Fibroblast of pulmonary artery (primary cell): Measurements from ENCODE around the gene REXO1.
"Not testable (repeated sequence)": the region's sequence is repeated elsewhere in the genome, so short reads cannot be mapped to it uniquely, and the experiment has no call there.

Experiments used
- DNase-seq: peaks from one replicate; pipeline ENCODE4 v3.0.0-alpha.2; 2010; ENCODE audit warnings: low read depth
- H3K4me3 ChIP-seq: replicated peaks from 2 replicates; pipeline ENCODE4 v1.5.1; 2011; ENCODE audit warnings: low read depth, mild to moderate bottlenecking, control low read depth, low read length, moderate library complexity
- TF ChIP-seq, protein P1 (sequence below): IDR thresholded peaks from 2 replicates; pipeline ENCODE4 v1.5.1; 2011; ENCODE audit warnings: mild to moderate bottlenecking, control low read depth, low read length, inconsistent platforms; ENCODE audit errors: missing control alignments

Gene REXO1

DNA sequence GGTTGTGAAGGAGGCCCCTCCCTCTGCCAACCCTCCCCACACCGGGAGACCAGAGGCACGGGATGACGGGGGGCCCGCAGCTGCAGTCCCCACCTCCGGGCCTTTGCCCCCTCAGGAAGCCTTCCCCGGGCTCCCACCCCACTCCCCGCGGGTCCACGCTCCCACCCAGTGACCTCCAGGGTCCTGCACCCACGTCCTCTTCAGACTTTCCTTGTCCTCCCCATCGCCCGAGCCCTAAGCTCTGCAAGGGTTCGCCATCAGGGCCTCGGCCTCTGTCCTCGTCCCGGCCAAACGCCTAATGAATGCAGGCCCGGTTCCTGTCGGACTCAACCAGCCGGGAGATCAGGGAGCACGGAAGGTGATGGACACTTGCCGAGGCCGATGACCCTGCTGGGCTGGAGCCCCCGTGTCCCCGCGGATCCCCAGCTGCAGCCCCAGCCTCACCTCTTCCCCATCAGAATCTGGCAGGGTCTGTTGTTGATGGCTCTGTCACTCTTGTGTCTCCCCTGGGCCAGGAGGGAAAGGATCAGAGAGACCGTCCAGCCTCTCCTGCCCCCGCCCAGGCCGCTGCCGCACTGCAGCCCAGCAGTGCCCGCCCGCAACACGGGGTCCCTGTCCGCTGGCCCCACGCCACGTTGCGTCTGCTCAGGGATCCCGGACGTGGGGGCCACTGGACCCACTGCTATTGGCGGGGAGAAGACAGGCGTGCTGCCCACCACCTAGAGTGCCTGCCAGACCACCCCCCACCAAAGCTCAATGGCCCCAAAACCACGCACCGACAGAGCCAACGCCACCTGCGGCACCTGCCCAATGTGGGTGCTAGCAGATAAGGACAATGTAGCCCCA lies 41.9 kb downstream of the REXO1 start:
- TF ChIP-seq, protein P1, sequence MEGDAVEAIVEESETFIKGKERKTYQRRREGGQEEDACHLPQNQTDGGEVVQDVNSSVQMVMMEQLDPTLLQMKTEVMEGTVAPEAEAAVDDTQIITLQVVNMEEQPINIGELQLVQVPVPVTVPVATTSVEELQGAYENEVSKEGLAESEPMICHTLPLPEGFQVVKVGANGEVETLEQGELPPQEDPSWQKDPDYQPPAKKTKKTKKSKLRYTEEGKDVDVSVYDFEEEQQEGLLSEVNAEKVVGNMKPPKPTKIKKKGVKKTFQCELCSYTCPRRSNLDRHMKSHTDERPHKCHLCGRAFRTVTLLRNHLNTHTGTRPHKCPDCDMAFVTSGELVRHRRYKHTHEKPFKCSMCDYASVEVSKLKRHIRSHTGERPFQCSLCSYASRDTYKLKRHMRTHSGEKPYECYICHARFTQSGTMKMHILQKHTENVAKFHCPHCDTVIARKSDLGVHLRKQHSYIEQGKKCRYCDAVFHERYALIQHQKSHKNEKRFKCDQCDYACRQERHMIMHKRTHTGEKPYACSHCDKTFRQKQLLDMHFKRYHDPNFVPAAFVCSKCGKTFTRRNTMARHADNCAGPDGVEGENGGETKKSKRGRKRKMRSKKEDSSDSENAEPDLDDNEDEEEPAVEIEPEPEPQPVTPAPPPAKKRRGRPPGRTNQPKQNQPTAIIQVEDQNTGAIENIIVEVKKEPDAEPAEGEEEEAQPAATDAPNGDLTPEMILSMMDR, result no peak
- DNase-seq, result no peak
- no peak overlapping the region for H3K4me3 ChIP-seq

DNA sequence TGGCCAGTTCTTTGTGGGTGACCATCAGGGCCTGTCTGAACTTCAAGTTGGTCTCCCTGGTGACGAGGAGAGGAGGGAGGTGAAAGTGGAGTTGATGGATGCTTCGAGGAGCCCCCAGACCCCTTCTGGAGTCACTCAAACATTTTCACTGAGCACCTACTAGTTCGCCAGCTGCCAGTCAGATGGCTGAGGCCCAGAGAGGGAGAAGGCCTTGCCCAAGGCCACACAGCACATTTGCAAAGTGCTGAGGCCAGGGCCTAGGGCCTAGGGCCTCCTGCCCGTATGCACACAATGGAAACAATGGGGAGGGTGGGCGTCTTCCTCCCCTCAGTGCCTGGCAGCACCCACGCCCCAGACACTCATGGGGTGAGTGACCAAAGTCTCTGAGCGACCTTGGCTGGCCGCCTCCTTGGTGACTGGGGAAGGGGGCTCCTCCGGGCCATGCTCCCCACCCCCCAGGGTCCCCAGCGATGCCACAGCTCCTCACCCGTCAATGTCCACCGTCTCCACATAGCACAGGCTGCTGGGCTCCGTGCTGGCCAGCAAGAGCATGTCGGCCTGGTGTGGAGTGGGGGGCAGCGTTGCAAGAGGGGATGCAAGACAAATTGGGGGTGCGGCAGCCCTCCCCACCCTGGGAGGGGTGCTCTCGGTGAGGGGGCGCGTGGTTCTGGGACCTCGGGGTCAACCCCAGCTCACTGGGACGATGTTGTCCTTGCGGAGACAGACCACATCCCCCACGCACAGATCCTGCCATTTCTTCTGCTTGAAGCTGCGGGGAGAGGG lies 42.7 kb downstream of the REXO1 start:
- no peak overlapping the region for H3K4me3 ChIP-seq
- DNase-seq, result no peak
- TF ChIP-seq, protein P1, result no peak

DNA sequence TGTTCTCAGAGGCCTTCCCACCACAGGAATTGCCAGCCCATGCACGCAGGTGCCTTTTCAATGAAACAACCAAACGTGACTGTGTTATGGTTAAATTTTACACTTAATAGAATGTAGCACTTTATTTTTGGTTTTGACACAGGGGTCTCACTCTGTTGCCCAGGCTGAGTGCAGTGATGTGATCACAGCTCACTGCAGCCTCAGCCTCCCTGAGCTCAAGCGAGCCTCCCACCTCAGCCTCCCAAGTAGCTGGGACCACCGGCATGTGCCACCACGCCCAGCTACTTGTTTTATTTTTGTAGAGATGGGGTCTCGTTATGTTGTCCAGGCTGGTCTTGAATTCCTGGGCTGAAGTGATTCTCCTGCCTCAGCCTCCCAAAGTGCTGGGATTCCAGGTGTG lies 43.4 kb downstream of the REXO1 start:
- H3K4me3 ChIP-seq, result no peak overlapping the region
- no peak for DNase-seq
- TF ChIP-seq, protein P1, result no peak

DNA sequence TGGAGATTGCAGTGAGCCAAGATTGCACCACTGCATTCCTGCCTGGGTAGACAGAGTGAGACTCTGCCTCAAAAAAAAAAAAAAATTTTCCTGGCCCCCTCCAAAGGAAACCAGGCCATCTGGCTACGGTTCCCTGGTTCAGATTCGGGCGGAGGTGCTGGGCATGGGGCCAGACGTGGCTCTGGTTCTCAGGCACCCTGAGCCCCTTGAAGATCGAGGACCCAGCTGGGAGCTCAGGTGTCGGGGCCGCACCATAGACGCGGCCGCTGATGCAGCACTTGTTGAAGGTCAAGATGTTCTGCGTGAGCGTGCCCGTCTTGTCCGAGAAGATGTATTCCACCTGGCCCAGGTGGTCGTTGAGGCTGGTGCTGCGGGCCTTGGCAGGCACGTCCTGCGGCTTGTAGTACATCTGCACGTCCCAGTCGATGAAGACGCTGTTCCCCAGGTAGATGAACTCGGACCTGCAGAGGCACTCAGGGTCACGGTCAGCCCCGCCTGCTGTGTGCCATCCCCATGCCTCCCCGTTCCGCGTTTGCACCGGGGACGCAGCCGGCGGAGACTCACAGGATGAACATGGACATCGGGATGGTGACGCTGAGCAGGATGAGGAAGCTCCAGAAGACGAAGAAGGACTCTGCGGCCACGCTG lies 48.5 kb downstream of the REXO1 start:
- no peak overlapping the region for H3K4me3 ChIP-seq
- no peak for DNase-seq

DNA sequence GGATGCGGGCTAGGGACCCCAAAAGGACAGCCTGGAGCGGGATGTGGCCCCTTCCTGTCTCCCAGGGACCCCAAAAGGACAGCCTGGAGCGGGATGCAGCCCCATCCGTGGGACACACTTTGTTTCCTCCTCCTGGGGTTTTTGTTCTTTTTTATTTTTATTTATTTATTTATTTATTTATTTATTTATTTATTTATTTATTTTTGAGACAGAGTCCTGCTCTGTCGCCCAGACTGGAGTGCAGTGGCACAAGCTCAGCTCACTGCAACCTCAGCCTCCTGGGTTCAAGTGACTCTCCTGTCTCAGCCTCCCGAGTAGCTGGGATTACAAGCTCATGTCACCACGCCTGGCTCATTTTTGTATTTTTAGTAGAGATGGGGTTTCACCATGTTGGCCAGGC lies 51.0 kb downstream of the REXO1 start:
- DNase-seq, H3K4me3 ChIP-seq: not testable (repeated sequence)

More for the DNA sequence above, 48.5 kb downstream of the REXO1 start:
- TF ChIP-seq, protein P1, result no peak

DNA sequence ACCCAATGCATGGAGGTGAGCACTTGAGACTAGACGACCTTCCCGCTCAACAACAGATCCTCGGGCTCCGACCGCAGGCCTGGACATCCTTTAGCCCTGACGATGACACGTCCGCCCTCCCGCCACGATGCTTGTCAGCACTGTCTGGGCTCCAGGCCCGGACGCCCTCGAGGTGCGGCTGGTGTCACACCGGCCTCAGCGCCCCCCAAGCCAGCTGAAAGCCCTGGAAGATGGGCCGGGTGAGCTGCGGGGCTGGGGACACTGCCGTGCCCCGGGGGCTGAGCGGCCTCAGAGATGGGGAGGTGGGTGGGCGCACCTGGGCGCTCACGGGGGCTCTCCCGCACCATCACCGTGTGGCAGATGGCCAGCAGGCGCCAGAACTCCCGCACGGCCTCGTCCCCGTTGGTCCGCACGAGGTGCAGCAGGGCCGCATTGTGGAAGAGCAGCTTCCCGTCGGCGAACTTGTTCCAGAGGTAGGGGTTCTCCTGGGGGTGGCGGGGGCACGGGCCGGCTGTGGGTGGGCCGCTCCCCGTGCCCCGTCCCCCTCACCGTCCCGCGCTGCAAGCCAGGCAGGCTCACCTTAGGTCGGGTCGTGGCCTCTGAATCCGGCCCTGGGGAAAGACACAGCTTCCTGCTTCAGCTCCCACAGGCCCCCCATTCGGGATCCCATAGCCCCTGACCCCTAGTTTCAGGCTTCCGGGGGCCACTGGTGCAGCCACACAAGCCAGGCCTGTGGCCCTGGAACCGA lies 51.7 kb downstream of the REXO1 start:
- no peak overlapping the region for H3K4me3 ChIP-seq
- TF ChIP-seq, protein P1, result no peak
- DNase-seq, result no peak
